ENCODE data around the gene RERGL. TPM values are rescaled to one million over a fixed set of nuclear protein-coding genes. Genes with fewer than 3 reads are reported as not detected.
"Not testable (repeated sequence)": the region's sequence is repeated elsewhere in the genome, so short reads cannot be mapped to it uniquely, and the experiment has no call there.

The RERGL gene, protein sequence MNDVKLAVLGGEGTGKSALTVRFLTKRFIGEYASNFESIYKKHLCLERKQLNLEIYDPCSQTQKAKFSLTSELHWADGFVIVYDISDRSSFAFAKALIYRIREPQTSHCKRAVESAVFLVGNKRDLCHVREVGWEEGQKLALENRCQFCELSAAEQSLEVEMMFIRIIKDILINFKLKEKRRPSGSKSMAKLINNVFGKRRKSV
- not detected in 2 replicates for total RNA-seq (2014; rRNA removed; shearing (Covaris generic))
- polyA plus RNA-seq (2015; cell fraction: cytosol; rRNA removed), result not detected in 2 replicates
- 0.48 TPM in 1 of 2 replicates, not detected in the other for polyA plus RNA-seq (2015; cell fraction: nucleus; rRNA removed)

DNA sequence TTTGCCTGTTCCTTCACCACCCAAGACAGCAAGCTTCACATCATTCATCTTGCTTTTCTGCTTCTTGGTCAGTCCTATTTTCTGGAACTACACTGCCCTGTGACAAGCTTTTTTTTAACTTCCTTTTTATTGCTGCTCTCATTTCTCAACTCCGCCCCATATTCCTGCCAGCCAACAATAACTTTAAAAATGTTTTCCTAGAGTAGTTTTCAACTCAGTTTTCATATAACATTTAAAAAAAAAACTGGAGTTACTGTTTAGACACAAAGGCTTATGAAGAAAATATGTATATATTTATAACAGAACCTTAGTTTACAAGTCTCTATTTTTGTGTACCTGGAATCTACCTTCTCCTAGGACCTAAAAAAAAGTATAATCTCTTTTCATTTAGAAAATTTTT lies at the start of gene RERGL:
TSS of gene RERGL (minus strand) at position 101 of the 400 bp plus-strand sequence. CDS start at position 48, 53 bp downstream.
- no peak for DNase-seq (ENCODE audit: low read depth)

DNA sequence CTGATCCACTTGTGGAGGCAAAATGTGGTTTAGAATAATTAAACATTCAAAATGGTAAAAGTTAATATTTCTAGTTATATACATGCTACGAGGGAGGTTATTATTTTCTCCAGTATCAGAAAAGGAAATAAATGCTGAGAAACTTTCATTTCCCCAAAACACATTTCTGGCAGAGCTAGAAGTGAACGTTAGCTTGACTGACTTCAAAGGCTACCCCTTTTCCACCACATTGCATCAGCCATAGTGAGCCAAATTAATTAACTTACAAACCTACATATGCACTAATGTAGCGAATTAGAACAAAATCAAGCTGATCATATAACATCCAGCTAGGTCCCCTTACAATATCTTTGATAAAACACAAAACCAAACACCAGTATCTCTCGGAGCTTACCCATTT lies 49.3 kb upstream of the RERGL start:
- no peak for DNase-seq (ENCODE audit: low read depth)

DNA sequence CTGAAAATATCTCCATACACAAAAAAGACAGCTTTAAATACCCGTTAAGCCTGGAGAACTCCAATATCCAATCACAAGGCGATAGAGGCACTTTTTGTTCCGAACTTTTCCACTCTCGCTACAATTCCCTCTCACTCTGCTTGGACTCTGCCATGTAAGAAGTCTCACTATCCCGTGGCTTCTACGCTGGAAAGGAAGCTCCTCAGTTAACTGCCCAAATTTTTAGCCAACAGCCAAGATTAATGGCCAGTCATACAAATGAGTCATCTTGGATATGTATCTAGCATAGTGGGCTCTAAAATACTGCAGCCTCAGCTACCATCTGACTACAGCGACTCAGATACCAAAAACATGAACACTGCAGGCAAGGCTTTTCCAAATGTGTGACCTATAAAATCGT lies 45.5 kb upstream of the RERGL start:
- DNase-seq (ENCODE audit: low read depth), result peak; percentile 27

DNA sequence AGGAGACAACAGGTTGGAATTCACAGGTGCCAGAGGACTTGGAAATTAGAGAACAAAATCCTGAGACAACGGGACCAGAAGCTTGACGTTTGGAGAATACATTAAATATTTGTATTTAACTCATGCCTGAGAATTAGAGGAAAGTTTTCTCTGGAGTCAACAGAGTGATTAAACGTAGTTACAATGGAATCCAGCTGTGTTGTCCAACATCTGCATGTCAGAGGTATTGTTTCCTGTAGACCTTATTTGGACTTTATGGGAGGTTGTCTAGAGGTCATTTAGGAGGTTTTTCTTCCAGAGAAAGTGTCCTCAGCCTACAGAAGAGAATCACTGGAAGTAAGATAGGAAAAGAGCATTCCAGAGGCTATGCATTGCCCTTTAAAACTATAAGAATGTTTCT lies 45.1 kb upstream of the RERGL start:
- no peak for DNase-seq (ENCODE audit: low read depth)

DNA sequence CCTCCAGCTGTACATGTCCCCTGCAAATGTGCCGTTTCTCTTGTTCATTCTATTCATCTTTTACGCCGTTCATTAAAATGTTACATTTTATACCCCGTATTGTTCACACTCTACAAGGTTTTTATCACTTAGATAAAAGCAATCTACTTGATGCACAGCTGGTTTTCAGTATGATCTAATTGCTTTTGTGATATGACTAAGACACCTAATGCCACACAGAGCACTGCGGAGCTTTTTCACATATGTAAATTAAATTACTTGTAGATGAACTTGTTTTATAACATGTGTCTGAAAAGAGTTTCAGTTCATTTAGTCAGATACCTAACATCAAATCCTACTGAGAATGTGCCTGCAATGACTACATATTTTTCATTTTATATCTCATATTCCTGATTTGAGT lies 40.9 kb upstream of the RERGL start:
- DNase-seq (ENCODE audit: low read depth), result no peak

DNA sequence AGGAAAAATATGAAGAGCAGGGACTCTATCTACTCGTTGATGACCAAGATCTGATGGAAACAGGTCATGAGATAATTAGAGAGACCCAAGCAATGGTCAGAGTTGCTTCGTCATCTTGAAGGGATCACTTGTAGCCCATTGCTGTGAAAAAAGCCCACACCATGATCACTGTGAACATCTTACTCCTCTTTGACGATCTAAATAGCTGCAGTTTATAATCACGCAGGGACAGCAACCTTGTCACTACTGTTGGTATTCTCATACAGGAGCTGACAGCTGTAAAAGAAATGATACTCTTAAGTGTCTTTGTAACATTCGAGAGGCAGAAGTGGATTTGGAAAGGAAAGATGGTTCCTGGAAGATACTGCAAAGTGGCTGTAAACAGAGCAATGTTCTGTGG lies 33.7 kb upstream of the RERGL start:
- DNase-seq (ENCODE audit: low read depth), result no peak

DNA sequence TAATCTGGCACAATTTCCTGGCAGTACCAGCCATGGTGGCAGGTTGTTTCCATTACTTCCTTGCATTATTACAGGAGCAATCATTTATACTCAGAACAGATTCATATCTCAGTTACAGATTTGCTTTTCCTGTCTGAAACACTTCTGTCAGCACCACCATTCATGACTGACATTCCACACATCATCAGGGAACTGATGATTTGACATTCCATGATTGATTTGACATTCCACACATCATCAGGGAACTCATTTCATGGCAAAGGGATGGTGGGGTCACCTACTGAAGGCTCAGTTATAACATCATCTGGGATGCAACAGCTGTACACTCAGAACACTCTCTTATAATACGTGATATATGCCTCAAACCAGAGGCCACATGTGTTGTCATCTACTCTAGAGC lies 30.9 kb upstream of the RERGL start:
- DNase-seq (ENCODE audit: low read depth), result no peak

DNA sequence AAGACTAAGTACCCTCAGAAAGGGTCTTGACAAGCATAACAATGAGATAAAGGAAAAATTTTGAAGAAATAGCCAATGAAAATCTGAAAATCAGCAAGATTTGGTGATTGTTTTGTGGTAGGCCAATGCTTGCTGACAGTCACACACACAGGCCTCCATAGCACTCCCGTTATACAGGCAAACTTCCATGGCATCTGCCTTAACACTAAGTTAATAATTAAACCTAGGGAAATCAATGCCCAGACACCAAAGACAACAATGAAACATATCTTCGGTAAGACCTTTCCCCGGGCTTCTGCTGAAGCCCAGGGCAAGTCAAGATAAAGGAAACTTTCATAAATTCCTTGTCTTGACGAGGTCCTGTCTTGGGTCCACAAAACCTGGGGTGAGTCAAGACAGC lies 18.6 kb upstream of the RERGL start:
- DNase-seq (ENCODE audit: low read depth), result no peak

DNA sequence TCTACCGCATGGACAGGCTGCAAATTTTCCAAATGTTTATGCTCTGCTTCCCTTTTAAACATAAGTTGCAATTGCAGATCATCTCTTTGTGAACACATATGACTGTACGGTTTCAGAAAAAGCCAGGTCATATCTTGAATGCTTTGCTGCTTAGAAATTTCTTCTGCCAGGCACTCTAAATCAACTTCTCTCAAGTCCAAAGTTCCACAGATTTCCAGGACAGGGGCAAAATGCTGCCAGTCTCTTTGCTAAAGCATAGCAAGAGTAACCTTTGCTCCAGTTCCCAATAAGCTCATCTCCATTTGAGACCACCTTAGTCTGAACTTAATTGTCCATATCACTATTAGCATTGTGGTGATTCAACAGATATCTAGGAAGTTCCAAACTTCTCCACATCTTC lies 13.6 kb upstream of the RERGL start:
- no peak for DNase-seq (ENCODE audit: low read depth)

DNA sequence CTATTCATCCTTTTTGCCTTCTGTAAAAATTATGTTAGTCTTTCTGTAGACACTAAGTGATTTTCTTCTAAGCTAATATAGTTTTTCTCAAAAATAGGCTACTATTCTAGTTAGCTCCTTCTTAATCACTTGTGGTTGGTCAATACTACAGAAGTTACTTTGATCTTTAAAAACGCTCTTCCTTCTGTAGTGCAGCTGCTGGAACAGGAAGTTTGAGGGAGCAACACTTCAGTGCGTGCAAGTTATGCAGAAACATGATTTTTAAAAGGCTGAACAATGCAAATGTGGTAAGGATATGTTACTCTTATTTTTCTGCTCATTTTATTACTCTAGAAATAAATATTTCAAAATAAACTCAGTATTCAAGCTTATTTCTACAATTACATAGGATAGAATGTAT lies 11.1 kb upstream of the RERGL start:
- DNase-seq (ENCODE audit: low read depth), result no peak

DNA sequence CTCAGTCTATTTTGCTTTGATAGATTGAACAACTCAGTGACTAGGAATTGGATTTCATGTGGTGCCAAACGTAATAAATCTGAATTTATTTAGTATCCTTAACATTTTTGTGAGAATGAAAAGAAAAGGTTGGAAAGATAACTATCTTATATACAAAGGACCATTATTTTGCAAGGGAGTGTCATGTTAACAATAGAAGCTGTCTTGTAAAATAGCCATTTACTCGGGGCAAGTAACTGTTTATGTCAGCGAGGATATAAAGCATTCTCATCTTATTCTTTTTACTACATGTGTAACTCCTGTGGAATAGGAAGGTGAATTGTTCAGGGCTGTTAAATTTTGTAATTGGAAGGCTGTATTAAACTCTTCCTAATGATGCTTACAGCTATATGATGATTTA lies 5.9 kb downstream of the RERGL start:
- DNase-seq (ENCODE audit: low read depth), result no peak

DNA sequence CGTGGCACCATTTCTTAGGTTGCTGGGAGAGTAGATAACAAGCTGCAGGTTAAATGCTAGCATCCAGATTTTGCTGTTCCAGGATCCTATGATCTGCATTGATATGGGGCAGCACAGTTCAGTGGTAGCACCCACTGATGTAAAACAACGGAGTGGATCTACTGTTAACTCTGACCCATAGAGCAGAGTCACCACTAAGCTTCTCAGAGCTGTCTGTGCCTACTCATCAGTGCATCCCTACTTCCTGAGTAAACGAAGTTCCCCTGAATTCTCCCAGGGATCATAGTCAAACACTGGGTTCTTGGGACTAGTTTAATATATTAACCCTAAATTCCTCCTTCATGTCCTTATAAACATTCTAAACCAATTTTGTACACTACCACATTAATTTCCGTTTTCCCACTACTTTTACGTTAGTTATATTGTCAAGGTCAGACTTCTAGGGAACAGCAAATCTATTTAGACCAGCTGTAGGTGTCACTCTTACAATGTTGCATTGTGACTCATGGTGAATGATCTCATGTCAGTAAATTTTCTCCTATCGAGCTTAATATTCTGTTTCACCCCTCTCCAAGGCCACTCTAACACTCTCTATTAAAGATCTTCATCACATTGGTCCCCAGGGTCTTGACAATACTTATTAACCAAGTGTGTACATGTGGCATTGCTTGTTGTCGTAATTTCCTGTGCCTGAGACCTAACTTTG lies 10.3 kb downstream of the RERGL start:
- DNase-seq (ENCODE audit: low read depth), result peak; percentile 10

DNA sequence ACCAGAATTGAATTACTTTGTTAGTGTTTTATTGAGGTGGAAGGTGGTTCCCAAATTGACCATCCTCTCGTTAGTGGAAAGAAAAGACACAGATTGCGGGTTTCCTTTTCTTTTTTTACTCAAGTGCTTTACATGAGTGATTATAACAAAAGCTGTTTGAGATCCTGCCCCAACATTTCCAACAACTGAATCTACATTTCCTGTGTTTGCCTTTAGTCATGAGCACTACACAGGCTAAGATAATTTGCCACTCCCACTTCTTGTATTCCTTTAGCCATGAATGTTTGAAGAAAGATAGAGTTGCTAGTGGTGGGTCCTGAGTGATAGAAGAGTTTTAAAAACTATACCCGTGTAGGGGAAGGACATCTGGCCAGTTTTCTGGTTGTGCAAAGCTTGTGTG lies 16.0 kb downstream of the RERGL start:
- peak; percentile 63 for DNase-seq (ENCODE audit: low read depth)

DNA sequence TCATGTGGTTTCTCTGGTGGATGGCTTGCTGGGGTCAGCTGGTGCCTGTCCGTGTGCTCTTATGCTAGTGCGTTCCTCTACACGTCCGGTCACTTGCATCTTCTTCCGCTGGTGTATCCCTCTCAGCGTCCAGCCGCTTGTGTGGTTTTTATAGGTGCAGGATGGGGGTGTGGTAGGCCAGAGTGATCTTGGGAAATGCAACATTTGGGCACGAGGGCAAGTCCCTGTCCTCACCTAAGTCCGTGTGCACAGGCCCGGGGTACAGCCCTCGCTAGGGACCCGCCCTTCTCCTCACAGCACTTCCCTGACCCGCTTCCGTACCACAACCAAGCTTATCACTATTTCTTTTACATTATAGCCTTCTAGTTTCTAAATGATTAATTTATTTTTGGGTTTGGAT lies 17.3 kb downstream of the RERGL start:
- DNase-seq (ENCODE audit: low read depth), result no peak

DNA sequence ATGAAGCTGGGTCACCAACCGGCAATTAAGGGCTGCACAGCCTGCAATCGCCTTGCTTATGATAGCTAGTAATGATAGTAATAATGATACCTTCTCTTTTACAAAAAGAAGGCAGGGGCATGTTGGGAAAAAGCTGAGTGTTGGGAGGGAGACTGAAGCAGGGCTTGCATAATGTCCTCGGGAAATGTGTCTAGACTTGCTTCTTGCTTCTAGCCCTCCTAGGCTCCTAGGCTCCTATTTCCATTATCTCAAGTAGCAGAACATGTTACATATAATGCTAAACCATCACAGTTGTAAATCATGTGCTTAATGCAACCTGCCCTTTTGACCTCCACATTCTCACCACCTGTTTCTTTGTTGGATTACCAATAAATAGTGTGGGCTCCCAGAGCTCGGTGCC lies 18.7 kb downstream of the RERGL start:
- no peak for DNase-seq (ENCODE audit: low read depth)

DNA sequence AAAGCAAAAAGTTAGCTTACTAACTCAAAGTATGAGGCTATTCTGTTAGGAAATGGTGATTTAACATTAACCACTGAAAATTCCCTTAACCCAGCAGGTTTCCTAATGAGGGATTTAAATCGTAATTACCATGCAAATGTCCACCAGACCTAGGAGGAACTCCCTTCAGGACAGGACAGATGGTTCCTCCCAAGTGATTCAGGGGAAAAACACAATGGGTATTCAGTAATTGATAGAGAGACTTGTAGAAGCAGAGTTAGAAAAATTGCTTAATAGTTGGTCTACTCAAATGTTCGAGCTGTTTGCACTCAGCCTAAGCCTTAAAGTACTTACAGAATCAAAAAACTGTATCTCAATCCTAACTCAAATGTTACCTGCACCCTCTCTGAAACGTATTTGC lies 21.6 kb downstream of the RERGL start:
- DNase-seq (ENCODE audit: low read depth), result no peak

DNA sequence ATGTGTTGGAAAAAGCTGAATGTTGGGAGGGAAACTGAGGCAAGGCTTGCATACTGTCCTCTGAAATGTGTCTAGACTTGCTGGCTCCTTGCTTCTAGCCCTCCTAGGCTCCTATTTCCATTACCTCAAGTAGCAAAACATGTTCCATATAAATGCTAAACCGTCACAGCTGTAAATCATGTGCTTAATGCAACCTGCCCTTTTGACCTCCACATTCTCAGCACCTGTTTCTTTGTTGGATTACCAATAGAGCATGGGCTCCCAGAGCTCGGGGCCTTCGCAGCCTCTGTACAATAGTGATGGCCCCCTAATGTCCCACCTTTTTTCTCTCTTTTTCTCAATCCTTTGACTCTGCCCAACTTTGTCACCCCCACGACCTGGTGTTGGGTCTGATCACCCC lies 23.3 kb downstream of the RERGL start:
- no peak for DNase-seq (ENCODE audit: low read depth)

DNA sequence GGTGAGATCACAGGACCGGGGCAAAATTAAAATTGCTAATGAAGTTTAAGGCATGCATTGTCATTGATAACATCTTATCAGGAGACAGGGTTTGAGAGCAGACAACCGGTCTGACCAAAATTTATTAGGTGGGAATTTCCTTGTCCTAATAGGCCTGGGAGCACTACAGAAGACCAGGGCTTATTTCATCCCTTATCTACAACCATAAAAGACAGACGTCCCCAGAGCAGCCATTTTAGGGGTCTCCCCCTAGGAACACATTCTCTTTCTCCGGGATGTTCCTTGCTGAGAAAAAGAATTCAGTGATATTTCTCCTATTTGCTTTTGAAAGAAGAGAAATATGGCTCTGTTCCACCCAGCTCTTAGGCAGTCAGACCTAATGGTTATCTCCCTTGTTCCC lies 27.1 kb downstream of the RERGL start:
- DNase-seq (ENCODE audit: low read depth), result not testable (repeated sequence)

DNA sequence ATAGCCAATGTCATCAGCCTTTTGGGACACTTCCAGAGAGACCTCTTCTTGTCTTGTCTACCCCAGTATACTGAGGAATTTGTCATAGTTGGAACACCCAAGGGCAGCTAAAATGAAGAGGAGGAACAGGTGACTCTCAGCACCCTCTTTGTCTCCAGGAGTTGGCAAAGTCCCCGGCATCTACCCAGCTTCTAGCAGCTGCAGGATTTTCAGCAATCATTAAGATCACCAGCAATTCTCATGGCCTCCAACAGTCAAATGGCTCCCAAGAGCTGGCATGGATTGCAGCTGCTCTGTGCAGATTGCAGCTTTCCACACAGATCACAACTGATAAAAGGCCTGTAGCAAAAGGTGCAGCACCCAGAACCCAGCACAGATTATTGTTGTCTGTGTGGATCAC lies 32.9 kb downstream of the RERGL start:
- DNase-seq (ENCODE audit: low read depth), result no peak

DNA sequence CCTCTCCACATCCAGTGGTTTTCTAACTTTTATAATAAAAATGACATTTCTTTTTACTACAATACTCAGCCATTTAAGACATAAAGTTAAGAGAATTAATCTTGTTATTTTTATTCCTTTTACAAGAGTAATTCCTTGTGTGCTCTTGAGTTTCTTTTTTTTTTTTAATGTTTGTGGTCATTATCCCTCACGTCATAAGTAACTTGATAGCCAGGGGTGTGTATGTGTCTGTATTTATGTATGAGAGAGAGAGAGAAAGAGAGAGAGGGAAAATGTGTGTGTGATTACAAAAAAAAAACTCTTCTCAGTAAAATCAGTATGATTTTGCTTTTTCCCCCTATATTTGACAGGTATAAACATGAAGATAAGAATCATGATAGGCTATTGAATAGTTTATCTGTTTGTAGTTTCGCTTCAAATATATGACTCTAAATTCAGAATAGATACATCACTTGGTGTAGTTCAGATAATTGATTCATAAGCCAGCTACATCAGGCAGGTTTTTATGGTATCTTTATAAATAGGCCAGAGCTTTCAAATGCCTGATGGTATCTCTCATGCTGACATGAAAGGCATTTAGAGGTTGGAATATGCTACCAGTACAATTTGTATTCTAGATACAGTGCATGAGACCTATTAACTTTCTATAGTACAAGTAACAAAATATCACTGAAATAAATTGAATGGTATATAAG lies 34.9 kb downstream of the RERGL start:
- DNase-seq (ENCODE audit: low read depth), result peak; percentile 33

DNA sequence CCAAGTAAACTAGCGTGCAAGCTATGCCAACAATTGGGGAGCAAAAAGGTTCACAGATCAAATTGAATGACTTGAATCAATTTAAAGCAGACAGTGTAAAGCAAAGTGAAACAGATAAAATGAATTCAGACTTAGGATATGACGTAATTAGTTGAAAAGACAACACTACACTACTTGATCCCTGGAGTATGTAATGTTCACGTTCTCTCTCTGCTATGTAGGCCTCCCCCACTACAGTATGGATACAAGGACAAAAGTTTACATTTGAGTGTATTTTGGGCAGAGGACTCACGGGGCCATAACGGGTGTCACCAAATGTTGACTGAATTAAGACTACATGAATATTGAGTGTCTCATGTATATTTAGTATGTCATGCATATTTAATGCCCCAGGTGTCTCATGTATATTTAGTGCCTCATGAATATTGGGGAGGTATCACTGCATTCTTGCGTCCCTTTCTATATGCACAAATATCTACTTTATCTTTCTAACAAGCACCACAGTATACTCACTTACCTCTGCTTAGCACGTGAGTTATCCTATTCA lies 44.5 kb downstream of the RERGL start:
- DNase-seq (ENCODE audit: low read depth), result no peak

DNA sequence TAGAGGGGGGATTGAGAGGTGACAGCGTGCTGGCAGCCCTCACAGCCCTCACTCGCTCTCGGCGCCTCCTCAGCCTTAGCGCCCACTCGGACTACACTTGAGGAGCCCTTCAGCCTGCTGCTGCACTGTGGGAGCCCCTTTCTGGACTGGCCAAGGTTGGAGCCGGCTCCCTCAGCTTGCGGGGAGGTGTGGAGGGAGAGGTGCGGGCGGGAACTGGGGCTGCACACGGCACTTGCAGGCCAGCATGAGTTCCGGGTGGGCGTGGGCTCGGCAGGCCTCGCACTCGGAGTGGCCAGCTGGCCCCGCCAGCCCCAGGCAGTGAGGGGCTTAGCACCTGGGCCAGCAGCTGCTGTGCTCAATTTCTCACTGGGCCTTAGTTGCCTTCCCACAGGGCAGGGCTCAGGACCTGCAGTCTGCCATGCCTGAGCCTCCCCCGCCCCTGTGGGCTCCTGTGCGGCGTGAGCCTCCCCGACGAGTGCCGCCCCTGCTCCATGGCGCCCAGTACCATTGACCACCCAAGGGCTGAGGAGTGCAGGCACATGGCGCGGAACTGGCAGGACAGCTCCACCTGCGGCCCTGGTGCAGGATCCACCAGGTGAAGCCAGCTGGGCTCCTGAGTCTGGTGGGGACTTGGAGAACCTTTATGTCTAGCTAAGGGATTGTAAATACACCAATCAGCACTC lies 49.8 kb downstream of the RERGL start:
- DNase-seq (ENCODE audit: low read depth), result not testable (repeated sequence)

Data from HT1080 (cell line).